ENCODE measurements around the gene SGMS1.

DNA sequence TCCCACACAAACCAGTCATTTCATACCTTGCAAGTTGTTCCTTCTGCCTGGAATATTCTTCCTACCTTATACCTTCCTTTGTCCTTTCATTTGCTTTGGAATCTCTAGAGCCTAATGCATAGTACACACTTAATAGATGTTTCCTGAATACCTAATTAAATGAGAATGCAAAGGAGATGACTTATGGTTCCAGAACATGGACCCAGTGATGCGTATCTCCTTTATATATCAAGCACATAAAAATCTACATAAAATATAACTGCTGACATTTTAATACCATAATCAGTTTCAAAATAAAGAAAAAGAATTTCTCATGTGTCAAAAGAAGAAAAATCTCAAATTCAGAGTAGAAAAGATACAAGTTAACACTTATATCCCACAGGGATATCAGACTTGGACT is 261.8 kb downstream of the SGMS1 start:
- TF ChIP-seq POLR2A (IDR thresholded peaks at IDR 0.05; ENCODE audit: low read depth, low read length), result no peak
- TF ChIP-seq POLR2AphosphoS5 (IDR thresholded peaks at IDR 0.05; ENCODE audit: low read depth, low read length), result no peak
